ENCODE results near the gene TUBGCP6.

GRCh38 chr22:50208430-50208938 lies 36.3 kb downstream of the TUBGCP6 start:
- TF ChIP-seq POLR2AphosphoS5 (IDR thresholded peaks at IDR 0.05; ENCODE audit: low read depth, low read length) (no peak), POLR2A (IDR thresholded peaks at IDR 0.05; ENCODE audit: low read depth, low read length) (no peak), TAF1 (IDR thresholded peaks at IDR 0.05; ENCODE audit: borderline replicate concordance, low read depth, low read length) (no peak)

Data from GM12892 (cell line).